SH-SY5Y (cell line): ENCODE data around the gene LMF1.

Experiments used
- GATA2 ChIP-seq: IDR thresholded peaks from 2 replicates; pipeline ENCODE4 v1.6.1; 2011; ENCODE audit warnings: mild to moderate bottlenecking, low read depth, low read length
- GATA3 ChIP-seq: IDR thresholded peaks from 2 replicates; pipeline ENCODE4 v1.6.1; 2011; ENCODE audit warnings: low read depth, mild to moderate bottlenecking, low read length, moderate library complexity

- no peak for TF ChIP-seq GATA3
- no peak for TF ChIP-seq GATA2
Observed at GRCh38 chr16:1012722-1013592, 42.2 kb upstream of the LMF1 start.
